ENCODE results near the gene HSD17B8.

The HSD17B8 gene

DNA sequence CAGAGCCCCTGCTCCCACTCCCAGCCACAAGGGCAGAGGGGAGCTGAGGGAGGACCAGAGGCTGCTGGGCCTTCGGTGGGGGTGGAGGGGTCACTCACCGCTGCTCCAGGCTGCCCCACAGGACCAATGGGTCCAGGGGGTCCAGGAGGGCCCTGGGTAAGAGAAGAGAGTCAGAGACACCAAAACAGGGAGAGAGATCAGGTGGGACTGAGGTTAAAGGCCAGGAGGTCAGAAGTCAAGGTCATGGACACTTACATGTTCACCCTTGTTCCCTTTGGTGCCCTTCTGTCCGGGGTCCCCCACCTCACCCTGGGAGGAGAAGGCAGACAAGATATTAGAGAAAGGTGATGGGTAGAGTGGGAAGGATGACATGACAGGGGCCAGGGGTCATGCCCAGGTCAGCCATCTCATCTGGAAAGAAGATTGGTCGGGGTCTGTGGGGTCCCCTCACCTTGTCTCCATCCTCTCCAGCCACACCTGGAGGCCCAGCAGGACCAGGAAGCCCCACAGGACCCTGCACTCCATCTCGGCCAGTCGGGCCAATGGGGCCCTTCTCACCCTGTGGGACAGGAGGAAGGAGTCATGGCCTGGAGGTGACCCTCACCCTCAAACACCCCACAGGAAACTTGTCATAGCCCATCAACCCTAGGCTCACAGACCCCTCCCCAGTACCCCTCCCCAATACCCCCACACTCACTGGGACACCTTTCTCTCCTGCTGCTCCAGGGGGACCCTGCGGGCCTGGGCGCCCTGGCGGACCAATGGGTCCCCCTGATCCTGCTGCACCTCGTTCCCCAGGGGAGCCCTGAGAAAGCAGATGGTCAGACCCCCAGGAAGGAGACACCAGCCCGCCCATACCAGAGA is 33.2 kb upstream of the HSD17B8 start:
- DNase-seq (ENCODE audit: low spot score) = no peak

DNA sequence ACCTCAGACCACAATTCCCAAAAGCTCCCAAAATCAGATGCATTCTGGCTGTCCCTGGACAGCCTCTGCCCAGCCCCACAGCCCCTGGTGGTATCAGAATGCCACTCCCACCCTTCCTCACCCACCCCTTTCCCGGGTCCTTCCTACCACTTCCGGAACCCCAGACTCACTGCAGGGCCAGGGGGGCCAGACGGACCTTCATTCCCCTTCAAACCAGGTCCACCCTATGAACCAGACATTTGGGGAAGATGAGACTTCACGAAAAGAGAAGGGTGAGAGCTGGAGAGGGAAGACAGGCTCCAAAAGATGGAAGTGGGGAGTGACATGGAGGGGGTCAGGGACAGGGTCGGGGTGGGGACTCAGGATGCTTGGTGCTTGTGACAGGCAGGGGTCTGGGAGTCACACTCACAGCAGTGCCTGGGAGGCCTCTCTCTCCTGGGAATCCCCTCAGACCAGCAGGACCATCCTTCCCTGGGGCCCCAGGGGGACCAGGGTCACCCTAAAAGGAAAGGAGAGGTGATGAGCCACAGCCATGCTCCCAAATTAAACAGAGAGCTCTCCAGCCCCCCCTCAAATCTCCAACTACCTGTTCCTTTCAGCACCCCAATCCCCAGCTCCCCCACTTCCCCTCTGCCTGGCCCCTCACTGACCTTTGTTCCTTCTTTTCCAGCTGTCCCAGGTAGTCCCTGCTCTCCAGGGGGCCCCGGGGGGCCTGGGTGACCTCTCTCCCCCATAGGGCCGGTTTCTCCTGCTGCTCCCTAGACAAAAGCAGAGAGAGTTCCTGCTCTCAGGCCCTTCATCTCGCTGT is 32.4 kb upstream of the HSD17B8 start:
- no peak for DNase-seq (ENCODE audit: low spot score)

DNA sequence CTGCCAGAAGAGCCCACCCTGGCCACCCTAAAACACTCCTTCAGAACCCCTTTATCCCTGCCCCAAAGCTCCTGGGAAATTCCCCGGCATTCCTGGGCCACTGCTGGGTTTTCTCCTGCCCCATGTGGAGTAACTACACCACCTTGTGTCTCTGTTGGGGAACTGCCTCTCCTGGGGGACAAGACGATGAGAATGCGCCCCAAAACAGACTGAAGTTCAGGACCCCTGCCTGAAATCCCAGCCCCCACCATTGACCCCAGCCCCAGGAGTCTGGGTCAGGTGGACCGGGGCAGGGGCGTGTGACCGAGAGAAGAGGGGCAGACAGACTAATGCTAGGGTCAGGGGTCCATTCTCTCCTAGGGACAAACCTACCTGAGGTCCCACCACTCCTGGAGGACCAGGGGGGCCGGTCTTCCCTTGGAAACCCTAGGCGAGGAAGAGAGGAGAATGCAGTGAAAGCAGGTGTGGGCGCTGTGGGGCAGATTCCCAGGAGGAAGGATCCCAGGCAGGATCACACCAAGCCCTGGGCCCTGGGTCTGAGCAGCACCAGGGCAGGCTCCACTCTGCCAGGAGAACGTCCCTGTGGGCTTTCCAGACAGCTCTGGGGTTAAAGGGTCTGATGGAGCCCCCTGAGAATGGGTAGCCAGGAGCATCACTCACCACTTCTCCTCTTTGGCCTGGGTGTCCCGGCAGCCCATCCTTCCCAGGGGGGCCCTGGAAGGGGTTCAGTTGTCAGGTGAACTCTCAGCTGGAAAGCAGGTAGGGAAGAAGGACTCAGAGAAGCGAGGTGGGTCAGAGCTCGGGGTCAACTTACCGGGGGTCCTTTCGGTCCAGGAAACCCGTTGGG is 31.5 kb upstream of the HSD17B8 start:
- peak; percentile 60 for DNase-seq (ENCODE audit: low spot score)

DNA sequence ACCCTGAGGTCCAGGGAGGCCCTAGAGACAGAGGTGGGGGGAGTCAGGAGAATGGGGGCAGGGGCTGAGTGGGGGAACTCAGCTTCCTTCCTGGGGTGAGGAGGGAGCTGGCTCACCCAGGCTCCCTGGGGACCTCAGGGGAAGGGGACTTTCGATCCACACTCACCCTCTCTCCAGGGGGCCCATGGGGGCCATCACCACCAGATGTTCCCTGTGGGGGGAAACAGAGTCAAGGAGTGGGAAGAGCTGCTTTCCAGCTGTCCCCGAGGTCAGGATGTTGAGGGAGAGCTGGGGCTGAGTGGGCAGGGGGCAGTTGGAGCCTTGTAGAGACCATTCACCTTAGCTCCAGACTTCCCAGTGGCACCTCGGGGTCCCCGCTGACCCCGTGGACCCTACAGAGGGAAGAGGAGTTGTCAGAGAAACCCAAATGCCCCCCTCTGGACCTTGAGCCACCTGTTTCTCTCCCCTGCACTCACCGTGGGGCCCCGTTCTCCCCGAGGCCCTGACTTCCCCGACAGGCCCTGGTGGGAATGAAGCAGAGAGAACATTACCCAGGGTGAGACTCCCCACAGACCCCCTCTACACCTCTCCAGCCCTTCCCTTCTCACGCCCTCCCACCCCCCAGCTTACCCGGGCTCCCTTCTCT is 30.8 kb upstream of the HSD17B8 start:
- no peak for DNase-seq (ENCODE audit: low spot score)

DNA sequence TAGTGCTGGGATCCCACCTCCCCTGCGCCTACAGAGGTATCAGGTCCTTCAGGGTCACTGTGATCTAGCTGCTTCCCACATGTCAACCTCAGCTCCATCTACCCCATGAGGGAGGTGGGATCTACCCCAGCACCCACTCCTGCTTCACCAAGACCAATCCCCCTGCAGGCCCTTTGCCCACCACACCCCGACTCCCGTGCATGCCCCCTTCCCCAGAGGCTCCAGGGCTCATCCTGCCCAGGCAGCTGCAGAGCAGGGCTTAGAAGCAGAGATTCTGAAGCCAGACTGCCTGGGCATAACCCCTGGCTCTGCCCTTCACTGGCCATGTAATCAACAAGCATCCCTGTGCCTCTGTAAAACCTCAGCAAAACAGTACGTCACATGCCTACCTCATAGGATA is 29.7 kb upstream of the HSD17B8 start:
- DNase-seq (ENCODE audit: low spot score) = no peak

DNA sequence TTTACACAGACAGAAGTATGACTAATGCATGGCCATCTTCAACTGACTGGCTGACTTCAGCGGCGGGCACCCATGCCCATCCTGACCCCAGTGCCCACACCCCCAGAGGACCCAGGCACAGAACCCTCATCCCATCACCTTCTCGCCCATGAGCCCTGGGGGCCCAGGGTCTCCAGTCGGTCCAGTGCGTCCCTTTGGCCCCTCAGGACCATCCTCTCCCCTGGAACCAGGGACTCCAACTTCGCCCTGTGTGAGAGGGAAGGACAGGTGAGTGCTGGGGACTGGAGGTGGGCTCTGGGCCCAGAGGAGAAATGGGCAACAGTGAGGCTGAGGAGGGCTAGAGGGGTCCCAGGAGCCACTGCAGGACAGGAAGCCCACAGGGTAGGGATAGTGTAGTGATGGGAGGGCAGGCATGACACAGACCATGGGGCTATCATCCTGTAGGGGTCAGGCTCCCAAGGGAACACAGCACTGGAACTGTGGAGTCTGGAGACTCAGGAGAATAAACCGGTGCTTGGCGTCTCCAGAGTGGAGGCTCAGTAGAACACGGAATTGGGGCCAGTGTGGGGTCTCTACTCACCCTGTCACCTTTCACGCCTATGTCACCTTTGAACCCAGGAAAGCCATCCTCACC is 28.9 kb upstream of the HSD17B8 start:
- DNase-seq (ENCODE audit: low spot score) = no peak

DNA sequence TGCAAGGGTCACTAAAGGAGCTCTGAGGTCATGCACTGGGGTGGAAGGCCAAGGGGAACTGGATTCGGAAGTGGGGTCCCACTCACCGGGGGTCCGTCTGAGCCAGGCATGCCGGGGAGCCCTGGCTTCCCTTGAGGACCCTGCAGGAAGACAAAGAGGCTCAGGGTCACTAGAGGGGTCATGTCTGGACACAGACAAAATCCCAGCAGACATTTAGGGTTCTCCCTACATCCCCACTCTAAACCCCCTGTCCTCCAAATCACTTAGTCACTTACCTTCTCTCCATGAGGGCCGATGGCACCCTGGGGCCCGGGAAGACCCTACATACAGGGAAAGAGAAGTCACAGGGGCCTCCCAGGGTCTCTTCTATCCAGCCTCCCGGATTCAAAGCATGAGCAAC is 27.5 kb upstream of the HSD17B8 start:
- DNase-seq (ENCODE audit: low spot score) = no peak

DNA sequence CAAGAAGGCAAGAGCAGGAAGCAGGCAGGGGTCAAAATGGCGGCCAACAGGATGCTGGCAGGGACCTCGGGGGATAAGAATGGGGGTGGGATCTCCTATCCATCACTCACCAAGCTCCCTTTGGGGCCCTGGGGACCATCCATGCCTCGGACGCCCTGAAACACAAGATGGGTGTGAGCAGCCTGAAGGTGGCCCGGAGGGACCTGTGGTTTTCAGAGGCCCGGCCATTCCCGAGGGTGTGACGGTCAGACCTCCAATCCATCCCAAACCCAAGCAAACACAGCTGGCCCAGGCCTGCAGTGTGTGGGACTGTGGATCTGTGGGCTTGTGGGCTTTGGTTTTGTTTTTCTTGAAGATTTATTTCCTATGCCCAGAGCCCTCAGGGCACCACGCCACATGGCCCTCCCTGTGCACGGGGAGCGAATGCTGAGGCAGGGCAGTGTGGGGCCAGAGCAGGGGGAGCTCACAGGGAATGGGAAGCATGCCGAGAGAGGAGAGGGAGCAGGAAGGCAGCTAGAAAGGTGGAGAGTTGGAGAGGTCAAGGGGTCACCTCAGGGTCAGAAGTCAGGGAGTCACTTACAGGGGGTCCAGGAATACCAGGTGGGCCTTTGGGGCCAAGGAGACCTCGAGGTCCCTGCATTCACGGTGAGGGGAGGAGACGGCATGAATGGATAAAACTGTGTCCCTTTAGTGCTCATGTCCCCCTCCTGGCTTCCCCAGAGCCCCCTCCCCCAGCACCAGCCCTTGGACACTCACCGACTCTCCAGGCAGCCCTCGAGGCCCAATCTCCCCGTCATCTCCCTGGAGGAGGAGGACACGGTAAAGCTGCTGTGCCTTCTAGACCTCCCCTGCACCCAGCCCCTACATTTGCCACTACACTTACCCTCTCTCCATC is 26.7 kb upstream of the HSD17B8 start:
- no peak for DNase-seq (ENCODE audit: low spot score)

DNA sequence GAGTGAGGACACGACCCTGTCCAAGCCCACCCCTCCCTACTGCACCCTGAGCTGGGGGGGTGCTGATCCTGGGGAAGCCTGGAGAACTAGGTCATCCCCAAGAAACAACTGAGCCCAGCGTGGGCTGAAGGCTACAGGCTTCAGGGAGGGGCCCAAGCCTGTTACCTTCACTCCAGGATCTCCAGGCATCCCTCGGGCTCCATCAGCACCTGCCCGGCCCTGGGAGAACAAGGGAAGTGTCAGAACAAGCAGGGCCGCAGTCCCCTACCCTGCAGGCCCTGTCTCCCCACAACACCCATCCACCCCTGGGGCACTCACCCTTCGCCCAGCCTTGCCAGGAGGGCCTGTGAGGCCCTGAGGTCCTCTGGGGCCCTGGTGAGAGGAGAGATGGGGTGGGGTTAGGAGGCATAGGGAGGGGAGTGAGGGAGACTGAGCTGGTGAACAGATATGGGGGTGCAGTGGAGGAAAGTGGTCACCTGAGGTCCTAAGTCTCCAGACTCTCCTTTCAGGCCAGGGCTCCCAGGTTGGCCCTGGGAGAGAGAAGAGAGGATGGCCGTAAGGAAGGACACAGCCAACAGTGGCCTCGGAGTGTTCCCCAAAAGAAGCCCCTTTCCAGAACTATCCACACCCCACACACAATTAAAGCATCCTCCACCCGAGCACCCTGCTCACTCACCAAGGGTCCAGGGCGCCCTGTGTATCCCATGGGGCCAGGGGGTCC is 25.5 kb upstream of the HSD17B8 start:
- no peak for DNase-seq (ENCODE audit: low spot score)

DNA sequence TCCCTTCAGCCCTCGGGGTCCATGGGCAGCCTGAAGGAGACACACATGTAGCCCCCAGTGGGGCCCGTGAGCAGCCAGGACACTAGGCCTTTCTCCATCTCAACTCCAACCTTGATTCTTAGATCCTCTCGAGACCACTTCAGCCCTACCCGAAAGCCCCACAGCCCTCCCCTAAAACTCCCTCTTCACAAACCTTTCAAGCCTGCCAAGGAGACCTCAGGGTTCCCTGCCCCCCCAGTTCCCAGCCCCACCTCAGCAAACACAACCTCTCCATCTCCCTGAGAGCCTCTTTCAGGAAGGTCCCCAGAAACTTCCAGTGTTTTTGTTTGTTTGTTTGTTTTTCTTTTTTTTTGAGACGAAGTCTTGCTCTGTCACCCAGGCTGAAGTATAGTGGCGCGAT is 23.3 kb upstream of the HSD17B8 start:
- DNase-seq (ENCODE audit: low spot score) = no peak

DNA sequence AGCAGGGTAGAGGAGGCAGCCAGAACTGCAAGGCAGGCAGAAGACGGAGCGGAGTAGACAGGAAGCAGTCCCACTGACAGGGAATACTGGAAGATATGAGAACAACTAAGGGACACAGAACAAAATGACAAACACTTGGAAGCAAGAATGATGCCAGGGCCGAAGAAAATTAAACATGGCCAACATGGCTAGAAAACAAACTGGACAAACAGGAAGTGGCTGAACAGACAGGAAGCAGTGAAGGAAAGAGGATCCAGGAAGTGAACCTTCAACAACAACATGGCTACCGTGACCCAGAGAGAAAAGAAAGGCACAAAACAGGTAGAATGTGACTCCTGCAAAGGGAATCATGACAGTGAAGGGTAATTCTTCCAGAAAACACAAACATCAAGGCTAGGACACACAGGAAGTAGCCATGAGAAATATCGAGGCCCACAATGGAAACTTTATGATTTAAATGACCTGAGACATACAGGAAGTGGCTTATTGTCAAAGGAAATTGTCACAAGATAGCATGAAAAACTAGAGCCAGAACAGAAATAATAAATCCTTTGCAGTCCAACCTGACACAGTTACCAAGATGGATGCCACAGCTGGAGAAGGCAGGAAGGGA is 21.3 kb upstream of the HSD17B8 start:
- no peak for DNase-seq (ENCODE audit: low spot score)

DNA sequence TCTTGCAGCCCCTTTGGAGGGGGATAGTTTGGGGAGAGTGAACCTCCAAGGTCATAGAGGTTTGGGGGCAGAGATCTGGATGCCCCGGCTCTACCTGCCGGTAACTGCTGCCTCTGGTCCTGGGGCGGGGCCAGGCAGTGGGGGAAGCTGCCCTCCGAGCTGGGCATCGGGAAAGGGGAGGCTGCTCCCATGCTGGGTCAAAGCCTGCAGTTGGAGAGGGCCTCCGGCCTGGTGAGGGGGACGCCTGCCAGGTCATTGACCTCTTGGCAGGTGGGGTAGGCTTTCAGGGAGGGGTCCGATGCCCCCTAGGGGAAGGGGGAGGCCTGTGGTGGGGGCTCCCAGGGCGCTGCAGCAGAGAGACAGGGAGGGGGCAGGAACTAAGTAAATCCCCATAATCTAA is 19.3 kb upstream of the HSD17B8 start:
- DNase-seq (ENCODE audit: low spot score) = no peak

DNA sequence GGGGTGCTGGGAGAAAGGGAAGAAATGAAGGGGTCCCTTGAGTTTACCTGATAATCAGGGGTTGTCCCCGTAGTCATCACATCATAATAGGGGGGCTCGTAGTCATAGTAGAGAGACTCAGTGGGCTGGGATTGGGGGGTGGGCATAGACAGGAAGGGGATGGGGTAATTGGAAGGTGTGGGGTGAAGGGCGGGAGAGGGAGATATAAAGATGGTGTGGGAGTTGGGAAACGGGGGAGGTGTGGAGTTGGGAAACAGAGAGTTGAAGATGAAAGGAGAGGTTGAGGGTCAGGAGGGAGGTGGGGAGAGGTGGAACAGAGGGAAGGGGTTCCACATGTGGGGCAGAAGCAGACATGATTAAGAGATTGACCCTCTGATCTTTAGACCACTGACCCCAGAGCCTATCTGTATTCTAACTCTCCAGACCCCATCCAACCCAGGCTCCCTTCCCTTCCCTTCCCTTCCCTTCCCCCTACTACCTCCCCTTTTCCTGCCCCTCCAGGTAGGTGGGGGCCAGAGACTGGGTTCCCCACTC is 18.7 kb upstream of the HSD17B8 start:
- DNase-seq (ENCODE audit: low spot score) = no peak

DNA sequence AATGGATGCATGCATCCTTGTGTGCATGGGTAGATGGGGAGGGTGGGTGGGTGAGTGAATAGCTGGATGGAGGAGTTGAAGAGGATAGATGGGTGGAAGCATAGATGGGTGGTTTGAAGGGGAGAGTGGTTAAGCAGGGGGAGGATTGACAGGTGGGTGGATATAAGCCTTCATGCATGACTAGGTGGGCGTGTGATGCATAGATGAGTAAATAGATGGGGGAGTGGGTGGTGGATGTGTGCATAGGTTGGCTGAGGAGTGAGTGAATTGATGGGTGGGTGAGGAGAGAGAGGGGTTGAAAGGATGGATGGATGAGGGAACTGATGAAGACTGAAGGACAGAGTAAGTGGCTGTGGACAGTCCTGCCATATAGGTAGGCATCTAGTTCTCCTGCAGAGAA is 16.6 kb upstream of the HSD17B8 start:
- DNase-seq (ENCODE audit: low spot score) = no peak

DNA sequence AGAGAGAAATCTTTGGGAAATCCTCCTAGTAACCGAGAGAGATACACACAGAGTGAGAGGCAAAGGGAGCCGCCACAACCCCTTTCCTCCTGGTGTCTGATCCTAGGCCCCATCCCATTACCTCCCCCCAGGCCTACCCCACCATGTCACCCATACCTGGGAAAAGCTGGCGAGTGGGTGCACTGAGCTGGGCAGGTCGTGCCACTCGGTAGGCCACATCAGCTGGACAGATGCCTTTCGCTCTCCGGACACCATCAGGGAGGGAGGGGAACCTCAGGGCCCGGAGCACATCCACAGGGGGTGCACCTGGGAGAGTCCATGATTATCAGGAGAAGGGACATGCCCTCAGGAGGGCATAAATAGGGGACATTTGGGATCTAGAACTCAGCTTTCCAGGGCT is 15.3 kb upstream of the HSD17B8 start:
- no peak for DNase-seq (ENCODE audit: low spot score)

DNA sequence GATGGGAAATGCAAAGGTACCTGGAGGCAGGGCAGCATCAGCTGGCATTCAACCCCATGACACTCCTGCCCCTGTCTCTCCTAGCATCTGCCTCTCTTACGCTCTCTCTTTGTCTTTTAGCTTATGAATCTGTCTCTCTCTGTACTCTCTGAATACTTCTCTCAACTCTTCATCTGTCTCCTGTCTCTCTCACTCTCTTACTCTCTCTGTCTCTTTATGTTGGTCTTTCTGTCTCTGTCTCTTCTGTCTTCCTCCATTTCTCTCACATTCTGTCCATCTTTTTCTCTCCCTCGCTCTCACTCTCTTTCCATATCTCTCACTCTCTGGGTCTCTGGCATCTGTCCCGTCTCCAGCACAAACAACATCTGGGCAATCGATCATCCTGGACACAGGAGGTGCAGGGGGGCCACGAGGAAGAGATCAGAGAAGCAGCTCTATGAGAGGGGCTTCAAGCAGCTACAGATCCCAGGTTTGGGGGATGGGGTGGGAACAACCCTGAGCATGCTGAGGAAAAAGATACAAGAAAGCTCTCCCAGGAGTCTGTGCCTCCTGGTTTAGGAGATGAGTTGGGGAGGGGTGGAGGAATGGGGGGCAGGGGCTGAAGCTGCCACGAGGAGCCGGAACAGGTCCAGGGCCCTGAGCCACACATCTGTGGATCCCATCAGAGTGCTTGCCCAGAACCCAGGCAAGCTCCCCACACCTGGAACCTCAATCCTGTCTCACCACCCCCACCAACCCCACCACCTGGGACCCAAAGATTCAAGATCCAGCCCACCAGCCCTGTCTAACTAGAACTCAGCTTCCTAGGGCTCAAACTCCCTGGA is 14.6 kb upstream of the HSD17B8 start:
- DNase-seq (ENCODE audit: low spot score) = no peak

DNA sequence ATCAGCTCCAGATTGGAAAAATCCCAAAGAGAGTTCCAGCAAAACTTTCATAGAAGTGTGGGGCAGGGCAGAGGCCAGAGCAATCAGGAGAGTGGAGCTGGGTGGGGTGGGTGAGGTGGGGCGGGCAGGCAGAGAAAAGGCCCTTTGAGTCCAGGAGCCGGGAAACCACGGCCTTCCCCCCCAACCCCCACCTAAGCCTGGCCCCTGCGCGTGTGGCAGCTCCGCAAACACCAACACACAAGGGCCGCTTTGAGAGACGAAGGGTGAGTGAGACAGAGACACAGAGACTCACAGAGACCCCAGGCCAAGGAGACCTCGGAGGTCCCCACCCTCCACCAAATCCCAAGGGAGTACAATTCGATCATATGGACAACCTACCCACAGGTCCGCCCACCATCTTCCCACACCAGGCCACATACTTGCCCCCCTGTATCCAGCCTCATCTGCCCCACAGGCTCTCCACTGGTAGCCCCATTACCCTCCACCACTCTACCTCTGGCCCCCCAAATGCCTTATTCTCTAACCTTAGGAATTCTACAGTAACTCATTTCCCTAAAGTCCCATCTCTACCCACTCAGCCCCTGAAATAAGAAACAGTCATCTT is 13.8 kb upstream of the HSD17B8 start:
- DNase-seq (ENCODE audit: low spot score) = no peak

Measured in RKO (cell line).